Measurements from ENCODE around the gene AKT3.
"Not testable (repeated sequence)": the region's sequence is repeated elsewhere in the genome, so short reads cannot be mapped to it uniquely, and the experiment has no call there.

AKT3 gene

DNA sequence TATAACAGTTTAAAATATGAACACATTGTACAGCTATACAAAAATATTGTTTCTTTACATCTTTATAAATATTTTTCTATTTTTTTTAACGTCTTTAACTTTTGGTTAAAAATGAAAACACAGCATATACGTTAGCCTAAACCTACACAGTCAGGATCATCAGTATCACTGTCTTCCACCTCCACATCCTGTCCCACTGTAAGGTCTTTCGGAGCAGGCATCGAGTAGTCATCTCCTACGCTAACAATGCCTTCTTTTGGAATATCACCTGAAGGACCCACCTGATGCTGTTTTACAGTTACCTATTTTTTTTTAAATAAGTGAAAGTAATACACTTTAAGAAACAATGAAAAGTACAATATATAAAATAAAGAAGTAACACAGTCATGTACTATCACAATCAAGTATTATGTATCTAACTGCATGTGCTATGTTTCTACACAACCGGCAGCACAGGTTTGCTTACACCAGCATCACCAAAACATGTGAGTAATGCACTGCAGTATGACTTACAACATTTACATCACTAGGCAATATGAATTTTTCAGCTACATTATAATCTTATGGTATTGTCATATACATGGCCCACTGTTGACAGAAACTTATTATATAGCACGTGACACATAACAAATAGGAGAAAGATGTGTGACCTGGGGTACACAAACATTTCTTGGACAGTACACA, 254.4 kb downstream of the AKT3 start:
- no peak for DNase-seq
- intact Hi-C loops (cut with DNase I) = no loop called here

- no peak for DNase-seq
- intact Hi-C loops (cut with DNase I) = no loop called here
These were observed 255.6 kb downstream of the AKT3 start for GRCh38 chr1:243594455-243594854.

- DNase-seq; intact Hi-C loops (cut with DNase I): not testable (repeated sequence)
These were observed 260.8 kb downstream of the AKT3 start for GRCh38 chr1:243589286-243589685.

DNA sequence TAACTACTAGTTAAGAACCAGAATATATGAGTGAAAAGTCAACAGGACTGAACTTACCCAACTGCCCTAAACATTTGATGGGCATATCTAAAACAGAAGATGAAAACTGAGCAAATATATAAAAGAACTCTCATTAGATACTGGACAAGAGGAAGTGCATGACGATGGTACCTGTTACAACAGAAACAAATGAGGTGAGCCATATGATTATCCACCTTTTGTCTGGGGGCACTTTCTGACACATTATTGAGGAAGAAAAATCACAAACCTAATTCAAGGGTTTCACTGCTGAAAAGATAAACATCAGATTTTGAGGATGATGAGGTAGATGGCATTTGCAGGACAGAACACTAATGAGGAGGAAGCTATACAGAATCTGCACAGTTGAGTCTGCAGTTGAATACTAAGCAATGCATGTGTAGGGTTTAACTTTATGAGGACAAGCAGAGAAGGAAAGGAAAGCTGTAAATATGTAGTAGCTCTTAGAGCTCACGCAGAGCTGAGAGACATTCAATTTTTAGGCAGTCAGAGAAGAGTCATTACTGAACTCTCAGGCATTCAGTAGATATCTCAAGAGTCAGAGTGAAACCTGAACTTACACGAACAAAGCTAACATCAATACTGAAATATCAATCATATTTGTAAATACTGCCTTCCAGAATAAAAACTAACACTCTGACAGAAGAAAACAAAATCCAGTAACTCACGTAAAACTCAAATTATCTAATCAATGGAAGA, 262.1 kb downstream of the AKT3 start:
- DNase-seq = no peak
- intact Hi-C loops (cut with DNase I) = no loop called here

DNA sequence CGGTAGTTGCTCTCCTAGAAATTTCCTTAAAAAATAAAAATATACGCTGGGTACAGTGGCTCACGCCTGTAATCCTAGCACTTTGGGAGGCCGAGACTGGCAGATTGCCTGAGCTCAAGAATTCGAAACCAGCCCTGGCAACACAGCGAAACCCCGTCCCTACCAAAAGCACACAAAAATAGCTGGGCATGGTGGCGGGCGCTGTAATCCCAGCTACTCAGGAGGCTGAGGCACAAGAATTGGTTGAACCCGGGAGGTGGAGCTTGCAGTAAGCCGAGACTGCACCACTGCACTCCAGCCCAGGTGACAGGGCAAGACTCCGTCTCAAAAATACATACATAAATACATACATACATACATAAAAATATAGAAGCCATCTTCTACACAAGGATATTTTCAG, 262.8 kb downstream of the AKT3 start:
- DNase-seq = no peak
- intact Hi-C loops (cut with DNase I) = no loop called here

GRCh38 chr1:243585982-243586381, 264.1 kb downstream of the AKT3 start:
- DNase-seq = no peak
- intact Hi-C loops (cut with DNase I) = no loop called here

DNA sequence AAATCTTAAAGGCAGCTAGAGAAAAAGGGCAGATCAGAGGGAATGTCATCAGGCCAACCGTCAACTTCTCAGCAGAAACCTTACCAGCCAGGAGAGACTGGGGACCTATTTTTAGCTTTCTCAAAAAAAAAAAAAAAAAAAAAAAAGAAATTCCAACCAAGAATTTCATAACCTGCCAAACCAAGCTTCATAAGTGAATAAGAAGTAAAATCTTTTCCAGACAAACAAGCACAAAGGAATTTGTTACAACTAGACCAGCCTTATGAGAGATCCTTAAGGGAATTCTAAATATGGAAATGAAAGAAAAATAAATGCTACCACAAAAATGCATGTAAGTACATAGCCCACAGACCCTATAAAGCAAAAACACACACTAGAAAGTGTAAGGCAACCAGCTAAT, 267.7 kb downstream of the AKT3 start:
- DNase-seq = no peak
- intact Hi-C loops (cut with DNase I) = no loop called here

- intact Hi-C loops (cut with DNase I) = no loop called here
- DNase-seq = no peak
These were observed 269.1 kb downstream of the AKT3 start for GRCh38 chr1:243580984-243581383.

- intact Hi-C loops (cut with DNase I) = no loop called here
- DNase-seq = no peak
These were observed 270.0 kb downstream of the AKT3 start for GRCh38 chr1:243580072-243580471.

- intact Hi-C loops (cut with DNase I) = no loop called here
- no peak for DNase-seq
These were observed 275.0 kb downstream of the AKT3 start for GRCh38 chr1:243575070-243575469.

GRCh38 chr1:243572940-243573339, 277.1 kb downstream of the AKT3 start:
- intact Hi-C loops (cut with DNase I) = no loop called here
- DNase-seq = no peak

DNA sequence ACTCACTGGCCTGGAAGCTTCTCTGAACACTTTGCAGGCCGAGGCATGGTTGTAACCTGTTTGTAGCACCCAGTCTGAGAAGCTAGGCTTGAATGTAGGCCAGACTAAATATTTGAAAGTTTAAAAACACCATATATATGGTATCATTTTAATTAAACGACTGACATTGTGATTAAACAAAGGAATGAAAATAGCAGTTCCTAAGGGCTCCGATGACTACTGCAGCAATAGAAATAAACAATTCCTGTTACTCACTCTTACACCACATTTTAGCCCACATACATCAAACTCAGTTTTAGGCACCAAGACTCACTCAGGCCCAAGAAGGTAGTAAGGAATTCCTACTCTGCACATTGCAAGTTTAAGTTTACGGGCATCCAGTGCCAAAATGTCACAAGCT, 281.2 kb downstream of the AKT3 start:
- intact Hi-C loops (cut with DNase I) = no loop called here

GRCh38 chr1:243564814-243565213, 285.2 kb downstream of the AKT3 start:
- intact Hi-C loops (cut with DNase I) = no loop called here
- no peak for DNase-seq

More for the DNA sequence above, 281.2 kb downstream of the AKT3 start:
- no peak for DNase-seq

- DNase-seq = no peak
- intact Hi-C loops (cut with DNase I) = no loop called here
These were observed 286.3 kb downstream of the AKT3 start for GRCh38 chr1:243563732-243564131.

DNA sequence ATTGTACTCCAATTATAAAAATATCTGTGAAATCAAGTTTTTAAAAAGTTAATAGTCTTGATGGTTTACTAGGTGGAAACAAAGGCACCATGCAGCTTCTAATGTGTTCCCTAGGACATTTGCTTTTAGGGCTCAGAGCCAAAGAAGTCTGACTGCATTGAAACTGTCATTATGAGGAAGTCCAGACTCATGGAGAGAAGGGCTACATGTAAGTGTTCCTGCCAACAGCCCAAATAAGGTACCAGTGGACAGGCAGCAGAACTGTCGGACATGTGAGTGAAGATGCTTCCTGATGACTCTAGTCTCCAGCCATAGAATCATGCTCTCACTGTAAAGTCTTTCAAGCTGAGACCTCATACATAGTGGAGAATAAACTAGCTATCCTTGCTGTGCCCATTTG, 287.6 kb downstream of the AKT3 start:
- intact Hi-C loops (cut with DNase I) = no loop called here
- no peak for DNase-seq

DNA sequence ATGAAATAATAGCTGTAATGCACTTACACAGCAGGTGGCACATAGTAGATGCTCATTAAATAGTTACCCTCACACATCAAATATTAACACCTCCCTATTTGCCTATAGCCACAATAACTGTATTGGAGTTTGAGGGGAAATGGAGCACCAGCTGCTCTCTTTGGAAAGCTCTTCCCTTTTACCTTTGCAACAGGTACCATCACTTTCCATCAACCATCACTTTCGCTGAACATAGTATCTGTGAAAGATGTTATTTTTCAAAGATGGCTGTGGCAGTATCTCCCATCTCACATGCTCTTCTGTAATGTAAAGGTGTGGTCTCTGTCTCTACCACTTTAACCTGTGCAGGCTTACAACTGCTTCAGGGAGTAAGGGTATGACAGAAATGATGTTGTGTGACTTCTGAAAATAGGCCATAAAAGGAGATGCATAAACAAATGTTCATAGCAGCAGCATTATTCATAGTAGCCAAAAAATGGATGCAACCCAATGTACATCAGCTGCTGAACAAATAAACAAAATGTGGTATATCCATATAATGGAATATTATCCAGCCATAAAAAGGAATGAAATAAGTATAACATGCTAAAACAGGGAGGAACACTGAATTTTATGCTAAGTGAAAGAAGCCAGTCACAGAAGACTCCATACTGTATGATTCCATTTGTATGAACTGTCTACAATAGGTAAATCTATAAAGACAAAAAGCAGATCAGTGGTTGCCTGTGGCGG, 288.3 kb downstream of the AKT3 start:
- no peak for DNase-seq
- intact Hi-C loops (cut with DNase I) = no loop called here

- intact Hi-C loops (cut with DNase I) = no loop called here
- DNase-seq = no peak
These were observed 290.4 kb downstream of the AKT3 start for GRCh38 chr1:243559575-243560162.

DNA sequence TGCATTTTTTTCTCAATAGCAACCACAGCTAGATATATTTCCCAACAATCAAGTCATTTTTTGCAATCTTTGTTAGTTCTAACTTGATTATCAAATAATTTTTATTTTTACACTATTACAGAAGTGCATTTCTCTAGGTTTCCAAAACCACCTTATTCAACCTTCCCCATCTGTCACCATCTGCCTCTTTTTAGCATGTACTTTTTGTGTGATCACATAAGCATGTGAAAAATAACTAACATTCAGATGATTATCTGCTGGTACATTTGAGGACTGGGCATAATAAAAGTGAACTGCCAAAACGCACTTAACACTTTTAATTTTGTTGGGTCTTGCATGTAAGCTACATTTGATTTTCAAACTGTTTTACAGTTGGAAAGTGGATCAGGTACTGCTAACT, 291.5 kb downstream of the AKT3 start:
- DNase-seq = no peak
- intact Hi-C loops (cut with DNase I) = no loop called here

DNA sequence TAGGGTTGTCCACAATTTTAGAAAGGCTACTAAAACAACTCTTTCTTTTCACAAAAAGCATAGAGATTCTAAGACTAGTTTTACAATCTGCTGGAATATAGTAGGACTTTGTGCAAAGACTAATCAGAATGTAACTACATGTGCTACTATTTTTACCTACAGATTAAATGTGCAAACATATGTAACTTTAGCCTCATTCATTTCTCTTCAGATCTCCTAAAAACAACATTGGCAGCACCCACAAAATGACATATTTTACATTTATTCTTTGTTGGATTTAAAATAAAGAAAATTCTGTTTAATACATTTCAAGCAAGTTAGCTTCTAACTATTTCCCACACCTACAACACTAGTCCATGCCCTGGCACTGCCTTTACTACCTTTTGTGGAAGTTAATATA, 292.2 kb downstream of the AKT3 start:
- no peak for DNase-seq
- intact Hi-C loops (cut with DNase I) = no loop called here

DNA sequence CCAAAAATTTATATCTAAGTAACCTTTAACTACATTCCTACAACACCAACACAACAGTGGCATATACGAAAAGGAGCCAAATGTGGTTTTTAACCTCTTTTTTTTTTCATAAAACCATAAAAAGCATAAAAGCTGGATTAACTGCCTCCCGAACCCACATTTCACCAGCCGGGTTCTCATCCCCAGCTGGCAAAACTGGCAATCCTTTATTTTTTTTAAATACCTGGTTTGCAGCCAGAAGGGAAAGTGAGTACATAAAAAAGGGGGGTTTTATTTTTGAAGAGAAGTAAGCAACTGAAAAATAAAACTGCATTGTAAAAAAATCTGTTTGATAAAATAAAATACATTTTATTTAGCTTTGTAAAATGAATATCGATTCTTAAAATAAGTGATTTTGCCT, 295.4 kb downstream of the AKT3 start:
- no peak for DNase-seq
- intact Hi-C loops (cut with DNase I) = no loop called here

All from head of caudate nucleus (tissue), 42 donors.